H1 (cell line): ENCODE data around the gene NAA11. TPM values are rescaled to one million over a fixed set of nuclear protein-coding genes. Genes with fewer than 3 reads are reported as not detected.

Experiments
- CTCF ChIA-PET: fragments of 300-600 bp; sonication (Branson Sonifier 250); formaldehyde crosslinking; loops from one replicate; lab custom pipeline; 2021; ENCODE audit not compliant: partially characterized antibody; lab: Charles Lee
- POLR2A ChIA-PET: fragments of 300-600 bp; sonication (Branson Sonifier 250); formaldehyde crosslinking; loops from one replicate; lab custom pipeline; 2021; ENCODE audit warnings: inconsistent platforms; ENCODE audit not compliant: partially characterized antibody; lab: Charles Lee
- DNase-seq, 2 experiments: peaks; one replicate each; pipeline versions ENCODE4 v3.0.0 to v3.0.0-alpha.2; 2010 to 2022; ENCODE audit warnings: low spot score in 2 of 2, low read depth in 1 of 2, mixed read lengths in 1 of 2
- FAIRE-seq: peaks from 2 replicates; lab custom pipeline; 2011; peaks lifted over from hg19 to GRCh38; lab: Jason Lieb, UNC
- H2AFZ ChIP-seq: 2 replicates; pipeline ENCODE4 v1.8.1; 2012; ENCODE audit warnings: low read length, inconsistent platforms
- H2AK5ac ChIP-seq: 2 replicates; pipeline ENCODE4 v1.6.1; 2013; ENCODE audit warnings: low read depth, low read length
- H2BK120ac ChIP-seq: replicated peaks from 2 replicates; pipeline ENCODE3; 2013; ENCODE audit warnings: low read depth, low read length, inconsistent platforms
- H2BK12ac ChIP-seq: 2 replicates; pipeline ENCODE4 v1.6.1; 2013; ENCODE audit warnings: low read depth, low read length
- H2BK15ac ChIP-seq: 2 replicates; pipeline ENCODE4 v1.6.1; 2013; ENCODE audit warnings: low read length
- H2BK20ac ChIP-seq: 2 replicates; pipeline ENCODE4 v1.6.1; 2013; ENCODE audit warnings: low read length
- H2BK5ac ChIP-seq: 2 replicates; pipeline ENCODE4 v1.6.1; 2013; ENCODE audit warnings: low read depth, low read length
- H3K14ac ChIP-seq: 2 replicates; pipeline ENCODE4 v1.6.1; 2013; ENCODE audit warnings: inconsistent platforms; ENCODE audit not compliant: insufficient read length
- H3K18ac ChIP-seq: 2 replicates; pipeline ENCODE4 v1.6.1; 2013; ENCODE audit warnings: low read length; ENCODE audit errors: extremely low read depth
- H3K23ac ChIP-seq: 2 replicates; pipeline ENCODE4 v1.6.1; 2013; ENCODE audit warnings: inconsistent platforms; ENCODE audit not compliant: insufficient read length
- H3K23me2 ChIP-seq: 2 replicates; pipeline ENCODE4 v1.6.1; 2013; ENCODE audit warnings: low read depth, low read length
- H3K27ac ChIP-seq: 2 replicates; pipeline ENCODE4 v1.6.1; 2011; ENCODE audit warnings: low read depth, low read length, inconsistent platforms
- H3K27me3 ChIP-seq, 4 experiments: replicated peaks in 1 of 4; 1 replicate in 1 of 4; 2 replicates in 3 of 4; pipeline versions ENCODE4 v1.6.1 to v1.8.1; 2011 to 2013; ENCODE audit warnings: low read length in 3 of 4, mild to moderate bottlenecking in 3 of 4, inconsistent platforms in 2 of 4, mixed read lengths in 2 of 4, moderate library complexity in 1 of 4; ENCODE audit not compliant: control insufficient read depth in 3 of 4, insufficient read depth in 3 of 4; ENCODE audit errors: extremely low read depth in 1 of 4
- H3K36me3 ChIP-seq, 4 experiments: 2 replicates each; pipeline versions ENCODE4 v1.6.1 to v1.8.1; 2011 to 2013; ENCODE audit warnings: mild to moderate bottlenecking in 4 of 4, low read length in 3 of 4, moderate library complexity in 2 of 4, control low read depth in 1 of 4, inconsistent platforms in 1 of 4; ENCODE audit not compliant: insufficient read depth in 4 of 4, control insufficient read depth in 2 of 4
- H3K4ac ChIP-seq: replicated peaks from 2 replicates; pipeline ENCODE3; 2013; ENCODE audit warnings: low read length, low read depth, mixed read lengths, inconsistent platforms; ENCODE audit not compliant: insufficient read length
- H3K4me1 ChIP-seq, 4 experiments: replicated peaks in 1 of 4; 1 replicate in 1 of 4; 2 replicates in 3 of 4; pipeline versions ENCODE4 v1.6.1 to v1.8.1; 2011 to 2013; ENCODE audit warnings: low read length in 3 of 4, inconsistent platforms in 2 of 4, mixed read lengths in 1 of 4; ENCODE audit not compliant: insufficient read depth in 4 of 4, control insufficient read depth in 3 of 4
- H3K4me2 ChIP-seq, 2 experiments: 2 replicates each; pipeline versions ENCODE4 v1.6.1 to v1.8.1; 2011 to 2013; ENCODE audit warnings: low read depth in 2 of 2, low read length in 2 of 2, control low read depth in 1 of 2, inconsistent platforms in 1 of 2, mild to moderate bottlenecking in 1 of 2; ENCODE audit not compliant: insufficient read depth in 1 of 2
- H3K4me3 ChIP-seq, 4 experiments: fragments of 200-600, 300-600 bp in 1 of 4; sonication (generic), shearing (Covaris generic), sonication (Bioruptor Twin) in 1 of 4; 2 replicates each; pipeline versions ENCODE4 v1.5.1 to v1.8.1; 2011 to 2016; ENCODE audit warnings: low read length in 4 of 4, low read depth in 3 of 4, control low read depth in 2 of 4, inconsistent platforms in 2 of 4, mild to moderate bottlenecking in 2 of 4, mixed read lengths in 1 of 4, moderate library complexity in 1 of 4; ENCODE audit not compliant: insufficient read depth in 2 of 4; ENCODE audit errors: extremely low read depth in 1 of 4
- H3K56ac ChIP-seq: replicated peaks from 2 replicates; pipeline ENCODE3; 2013; ENCODE audit warnings: low read depth, mild to moderate bottlenecking, mixed read lengths, low read length, inconsistent platforms; ENCODE audit not compliant: insufficient read length
- H3K79me1 ChIP-seq: 2 replicates; pipeline ENCODE4 v1.6.1; 2013; ENCODE audit warnings: low read depth, low read length, control low read depth
- H3K79me2 ChIP-seq, 2 experiments: 2 replicates each; pipeline versions ENCODE4 v1.6.1 to v1.8.1; 2012 to 2013; ENCODE audit warnings: low read length in 2 of 2, mild to moderate bottlenecking in 2 of 2, inconsistent platforms in 1 of 2; ENCODE audit not compliant: insufficient read depth in 2 of 2, control insufficient read depth in 1 of 2
- H3K9ac ChIP-seq, 4 experiments: replicated peaks in 1 of 4; 1 replicate in 1 of 4; 2 replicates in 3 of 4; pipeline versions ENCODE4 v1.6.1 to v1.8.1; 2011 to 2013; ENCODE audit warnings: low read depth in 3 of 4, low read length in 3 of 4, control low read depth in 2 of 4, mild to moderate bottlenecking in 2 of 4, moderate library complexity in 2 of 4, inconsistent platforms in 1 of 4; ENCODE audit errors: extremely low read depth in 1 of 4
- H3K9me3 ChIP-seq, 2 experiments: 2 replicates each; pipeline versions ENCODE4 v1.6.1 to v1.8.1; 2012 to 2013; ENCODE audit warnings: mild to moderate bottlenecking in 2 of 2, moderate library complexity in 2 of 2, control low read depth in 1 of 2, inconsistent platforms in 1 of 2, low read depth in 1 of 2, low read length in 1 of 2, mixed read lengths in 1 of 2; ENCODE audit not compliant: insufficient read depth in 2 of 2
- H4K20me1 ChIP-seq, 2 experiments: replicated peaks in 1 of 2; 2 replicates each; pipeline versions ENCODE3 to v1.8.1; 2011 to 2013; ENCODE audit warnings: inconsistent platforms in 2 of 2, low read length in 2 of 2, mild to moderate bottlenecking in 1 of 2; ENCODE audit not compliant: insufficient read depth in 2 of 2, control insufficient read depth in 1 of 2
- H4K5ac ChIP-seq: 2 replicates; pipeline ENCODE4 v1.6.1; 2013; ENCODE audit warnings: low read length, low read depth, mixed read lengths, inconsistent platforms; ENCODE audit not compliant: insufficient read length
- H4K8ac ChIP-seq: 2 replicates; pipeline ENCODE4 v1.8.0; 2013; ENCODE audit warnings: mild to moderate bottlenecking, moderate library complexity, low read length, inconsistent platforms; ENCODE audit not compliant: insufficient read depth; ENCODE audit errors: extremely low read depth
- H4K91ac ChIP-seq: replicated peaks from 2 replicates; pipeline ENCODE3; 2013; ENCODE audit warnings: low read length, mixed read lengths, inconsistent platforms; ENCODE audit not compliant: insufficient read length
- EZH2 ChIP-seq: fragments of 200-600 bp; sonication (generic); IDR thresholded peaks from 2 replicates; pipeline ENCODE4 v1.7.1; 2012; ENCODE audit warnings: low read depth, mild to moderate bottlenecking, moderate library complexity, low read length, inconsistent platforms; ENCODE audit not compliant: severe bottlenecking
- WGBS, 2 experiments: shearing (Covaris generic) in 1 of 2; methylation state at CpG; one replicate each; pipeline versions ENCODE4 v1.1.6 to v1.1.7; 2013 to 2015; ENCODE audit warnings: low lambda C conversion rate in 2 of 2, mixed read lengths in 2 of 2, inconsistent platforms in 1 of 2, low coverage in 1 of 2, missing lambda C conversion rate in 1 of 2; ENCODE audit not compliant: insufficient replicate concordance in 2 of 2, insufficient coverage in 1 of 2, insufficient read length in 1 of 2; ENCODE audit errors: extremely low coverage in 1 of 2, missing lambda C conversion rate in 1 of 2; 5-methylcytosine and 5-hydroxymethylcytosine counted together
- polyA plus RNA-seq, 7 experiments: library from polyadenylated mRNA; depleted of rRNA in 3 of 7; stranded (reverse) in 5 of 7; unstranded in 2 of 7; fragments of >200 nt in 5 of 7; fragments of 200-250 nt in 2 of 7; gene quantifications; 1 replicate in 5 of 7; 2 replicates in 1 of 7; 4 replicates in 1 of 7; pipeline versions ENCODE4 v1.2.1 to v1.2.3, GENCODE V29; 2011 to 2013; ENCODE audit warnings: missing spikeins in 2 of 7, mixed read lengths in 2 of 7
- total RNA-seq: library from RNA; stranded (reverse); fragmentation: NEBNext Ultra II Directional; extraction: Animal tissue kit (Norgen Biotek cat#: 25700); gene quantifications from 2 replicates; pipeline ENCODE4 v1.2.1, GENCODE V29; 2021

Gene NAA11
- total and polyA plus RNA-seq, 2 of the 8 experiments (the other 6 are each of a cell fraction or from before 2014, with no cell fraction given) = not detected

- ChIA-PET CTCF (no interaction called here), POLR2A (no interaction called here)
- no peak overlapping the region for H2BK20ac ChIP-seq
Observed at GRCh38 chr4:79367096-79367495, 41.2 kb upstream of the NAA11 start.

More at GRCh38 chr4:79367096-79367495, 41.2 kb upstream of the NAA11 start:
- Histone ChIP-seq H2BK5ac (no peak overlapping the region), H4K91ac (no peak overlapping the region), H3K4me1 (no peaks in the 10 kb centered on the region), H3K56ac (no peak overlapping the region), H3K79me1 (no peaks in the 10 kb centered on the region), H4K5ac (no peak overlapping the region), H2BK15ac (no peak overlapping the region), H3K4ac (no peak overlapping the region), H2AFZ (no peak overlapping the region), H3K9me3 (no peaks in the 10 kb centered on the region), H3K23ac (no peak overlapping the region), H3K36me3 (no peaks in the 10 kb centered on the region), H3K27ac (no peak overlapping the region), H3K4me2 (no peak overlapping the region), H3K79me2 (no peaks in the 10 kb centered on the region), H3K9ac (no peak overlapping the region), H2BK12ac (no peak overlapping the region), H3K23me2 (no peaks in the 10 kb centered on the region), H4K20me1 (no peaks in the 10 kb centered on the region), H2BK120ac (no peak overlapping the region), H3K4me3 (no peak overlapping the region), H3K18ac (no peak overlapping the region), H3K27me3 (no peaks in the 10 kb centered on the region), H4K8ac (no peak overlapping the region), H3K14ac (no peak overlapping the region), H2AK5ac (no peak overlapping the region)
- DNase-seq (no peak), FAIRE-seq (no peak)
- no peak for TF ChIP-seq EZH2
- 93% methylated on average over 2 of the region's 2 CpGs; no CpG with 5 or more reads in 1 of the 2 experiments for WGBS, 2 experiments
